WI38 (cell line): ENCODE data around the gene CENPL.

Experiments used
- H3K4me3 ChIP-seq: 2 replicates; pipeline ENCODE4 v1.5.1; 2011; ENCODE audit warnings: low read depth, mild to moderate bottlenecking, control low read depth, low read length
- CTCF ChIP-seq: IDR thresholded peaks from 2 replicates; pipeline ENCODE4 v1.5.1; 2012; ENCODE audit warnings: low read depth, mild to moderate bottlenecking, control low read depth, low read length

The CENPL gene

GRCh38 chr1:173867753-173868265 lies 43.1 kb upstream of the CENPL start, which contains the start of gene GAS5:
TSS of gene GAS5 (minus strand) at chr1:173867989.
- no peak for TF ChIP-seq CTCF
- peak within 1 kb of the TSS; percentile 92 for H3K4me3 ChIP-seq

- no peak for TF ChIP-seq CTCF
- H3K4me3 ChIP-seq: peak overlapping the region; percentile 92
Observed at GRCh38 chr1:173867141-173867752, 42.6 kb upstream of the CENPL start.

GRCh38 chr1:173866413-173867115 lies 41.9 kb upstream of the CENPL start:
- peak overlapping the region; percentile 92 for H3K4me3 ChIP-seq
- no peak for TF ChIP-seq CTCF

- H3K4me3 ChIP-seq: peak overlapping the region; percentile 92
- TF ChIP-seq CTCF: no peak
Observed at GRCh38 chr1:173865468-173866164, 40.9 kb upstream of the CENPL start.

- TF ChIP-seq CTCF: no peak
- peak overlapping the region; percentile 10; the same call in 1 of the 2 replicates for H3K4me3 ChIP-seq
Observed at GRCh38 chr1:173864179-173864867, 39.6 kb upstream of the CENPL start.

GRCh38 chr1:173863224-173864161 lies 38.8 kb upstream of the CENPL start:
- no peak for TF ChIP-seq CTCF

More at GRCh38 chr1:173863224-173864161, 38.8 kb upstream of the CENPL start:
- H3K4me3 ChIP-seq: no peak overlapping the region
